Mucosa of stomach (tissue), 1 donor: ENCODE data around the gene RNU7-1.

Source experiments
- H3K27me3 ChIP-seq: one replicate; pipeline ENCODE4 v1.7.0; 2013; ENCODE audit warnings: mild to moderate bottlenecking, low read length; ENCODE audit not compliant: control insufficient read depth, insufficient read depth
- H3K36me3 ChIP-seq: one replicate; pipeline ENCODE4 v1.7.0; 2013; ENCODE audit warnings: low read length; ENCODE audit not compliant: control insufficient read depth, insufficient read depth
- H3K4me1 ChIP-seq: one replicate; pipeline ENCODE4 v1.7.0; 2013; ENCODE audit warnings: mild to moderate bottlenecking, low read length; ENCODE audit not compliant: control insufficient read depth, insufficient read depth
- H3K4me3 ChIP-seq: one replicate; pipeline ENCODE4 v1.7.0; 2013; ENCODE audit warnings: low read length
- H3K9ac ChIP-seq: one replicate; pipeline ENCODE4 v1.7.0; 2013; ENCODE audit warnings: mild to moderate bottlenecking, low read length, moderate library complexity
- H3K9me3 ChIP-seq: one replicate; pipeline ENCODE4 v1.7.0; 2013; ENCODE audit warnings: mild to moderate bottlenecking, low read length, moderate library complexity; ENCODE audit not compliant: control insufficient read depth
- donor health status: Pancreatic carcinoma.

RNU7-1 gene

GRCh38 chr12:6952863-6953441 lies 9.3 kb downstream of the RNU7-1 start:
- Histone ChIP-seq H3K9ac (peak overlapping the region; percentile 34), H3K27me3 (no peaks in the 10 kb centered on the region), H3K9me3 (no peaks in the 10 kb centered on the region), H3K4me3 (peak overlapping the region; percentile 19), H3K36me3 (peaks cover 5% of the 10 kb centered on the region), H3K4me1 (no peaks in the 10 kb centered on the region)

- Histone ChIP-seq H3K9ac (peak overlapping the region; percentile 34), H3K9me3 (no peaks in the 10 kb centered on the region), H3K27me3 (no peaks in the 10 kb centered on the region), H3K4me3 (no peak overlapping the region), H3K36me3 (peaks cover 5% of the 10 kb centered on the region), H3K4me1 (no peaks in the 10 kb centered on the region)
Observed at GRCh38 chr12:6953442-6954315, 10.1 kb downstream of the RNU7-1 start.

- Histone ChIP-seq H3K4me3 (no peak overlapping the region), H3K9ac (no peak overlapping the region), H3K4me1 (no peaks in the 10 kb centered on the region), H3K36me3 (peaks cover 5% of the 10 kb centered on the region), H3K27me3 (no peaks in the 10 kb centered on the region), H3K9me3 (no peaks in the 10 kb centered on the region)
Observed at GRCh38 chr12:6954316-6955107, 10.9 kb downstream of the RNU7-1 start.

GRCh38 chr12:6955108-6956020 lies 11.7 kb downstream of the RNU7-1 start:
- H3K4me3 ChIP-seq, result no peak overlapping the region
- no peak overlapping the region for H3K9ac ChIP-seq
- peaks cover 3% of the 10 kb centered on the region for H3K4me1 ChIP-seq

GRCh38 chr12:6956021-6956727 lies 12.6 kb downstream of the RNU7-1 start:
- H3K36me3 ChIP-seq, result peaks cover 5% of the 10 kb centered on the region

More at GRCh38 chr12:6955108-6956020, 11.7 kb downstream of the RNU7-1 start:
- Histone ChIP-seq H3K9me3 (no peaks in the 10 kb centered on the region), H3K36me3 (peaks cover 5% of the 10 kb centered on the region), H3K27me3 (no peaks in the 10 kb centered on the region)

GRCh38 chr12:6957151-6957701 lies 13.6 kb downstream of the RNU7-1 start:
- Histone ChIP-seq H3K27me3 (no peaks in the 10 kb centered on the region), H3K9me3 (no peaks in the 10 kb centered on the region), H3K4me1 (peaks cover 22% of the 10 kb centered on the region), H3K4me3 (no peak overlapping the region), H3K9ac (no peak overlapping the region), H3K36me3 (peaks cover 5% of the 10 kb centered on the region)

More at GRCh38 chr12:6956021-6956727, 12.6 kb downstream of the RNU7-1 start:
- Histone ChIP-seq H3K4me1 (peaks cover 11% of the 10 kb centered on the region), H3K9me3 (no peaks in the 10 kb centered on the region), H3K9ac (no peak overlapping the region), H3K4me3 (no peak overlapping the region), H3K27me3 (no peaks in the 10 kb centered on the region)

- Histone ChIP-seq H3K4me1 (peaks cover 23% of the 10 kb centered on the region), H3K4me3 (no peak overlapping the region), H3K36me3 (peaks cover 5% of the 10 kb centered on the region), H3K9me3 (no peaks in the 10 kb centered on the region), H3K27me3 (no peaks in the 10 kb centered on the region), H3K9ac (no peak overlapping the region)
Observed at GRCh38 chr12:6957741-6958608, 14.4 kb downstream of the RNU7-1 start.

- no peaks in the 10 kb centered on the region for H3K9me3 ChIP-seq
- H3K4me1 ChIP-seq, result peaks cover 23% of the 10 kb centered on the region
- H3K36me3 ChIP-seq, result peaks cover 5% of the 10 kb centered on the region
- no peaks in the 10 kb centered on the region for H3K27me3 ChIP-seq
- H3K9ac ChIP-seq, result no peak overlapping the region
- no peak overlapping the region for H3K4me3 ChIP-seq
Observed at GRCh38 chr12:6958609-6959057, 15.0 kb downstream of the RNU7-1 start.

GRCh38 chr12:6959058-6959804 lies 15.6 kb downstream of the RNU7-1 start:
- Histone ChIP-seq H3K9ac (no peak overlapping the region), H3K27me3 (no peaks in the 10 kb centered on the region), H3K36me3 (peaks cover 5% of the 10 kb centered on the region), H3K4me3 (no peak overlapping the region), H3K4me1 (peaks cover 25% of the 10 kb centered on the region), H3K9me3 (no peaks in the 10 kb centered on the region)
